WTC11 (cell line): Measurements from ENCODE around the gene CDV3. TPM values are rescaled to one million over a fixed set of nuclear protein-coding genes. Genes with fewer than 3 reads are reported as not detected.
"Not testable (repeated sequence)": the region's sequence is repeated elsewhere in the genome, so short reads cannot be mapped to it uniquely, and the experiment has no call there.

Experiments used
- ATAC-seq: fragments of 200-7000 bp; cut with Tn5 transposase; 2 replicates; pipeline ENCODE4 v1.10.0; 2021; ENCODE audit warnings: mild to moderate bottlenecking, moderate library complexity
- CTCF ChIA-PET: fragments of 300-600 bp; sonication (Branson Sonifier 250); formaldehyde crosslinking; loops from one replicate; lab custom pipeline; 2021; ENCODE audit warnings: antibody characterized with exemption; lab: Charles Lee
- POLR2A ChIA-PET: fragments of 350-600 bp; sonication (Branson Sonifier 250); formaldehyde crosslinking; loops from one replicate; lab custom pipeline; 2021; ENCODE audit warnings: antibody characterized with exemption; lab: Charles Lee
- DNase-seq: peaks from one replicate; pipeline ENCODE4 v3.0.0; 2021; ENCODE audit warnings: low spot score
- H3K27ac Mint-ChIP-seq: 2 replicates; pipeline ENCODE4 v1.8.0; 2021; ENCODE audit warnings: mixed read lengths
- H3K27me3 Mint-ChIP-seq: 2 replicates; pipeline ENCODE4 v1.8.0; 2021; ENCODE audit warnings: low read depth, mild to moderate bottlenecking, moderate library complexity, mixed read lengths
- H3K36me3 Mint-ChIP-seq: 2 replicates; pipeline ENCODE4 v1.8.0; 2021; ENCODE audit warnings: mixed read lengths
- H3K4me1 Mint-ChIP-seq: 2 replicates; pipeline ENCODE4 v1.8.0; 2022; ENCODE audit warnings: mixed read lengths
- H3K4me3 Mint-ChIP-seq: 2 replicates; pipeline ENCODE4 v1.8.0; 2021; ENCODE audit warnings: mild to moderate bottlenecking, moderate library complexity, mixed read lengths
- H3K9me3 Mint-ChIP-seq: 2 replicates; pipeline ENCODE4 v1.8.0; 2021; ENCODE audit warnings: mixed read lengths
- AFF4 ChIP-seq: sonication (generic); formaldehyde crosslinking; IDR thresholded peaks from 2 replicates; pipeline ENCODE4 v1.8.1; 2023; ENCODE audit warnings: mild to moderate bottlenecking, missing genetic modification reagents, borderline replicate concordance
- ATF6 ChIP-seq: sonication (generic); formaldehyde crosslinking; IDR thresholded peaks from 2 replicates; pipeline ENCODE4 v1.8.1; 2023; ENCODE audit warnings: mild to moderate bottlenecking, missing genetic modification reagents
- CTCF ChIP-seq: fragments of 200-600 bp; IDR thresholded peaks from 2 replicates; pipeline ENCODE4 v1.8.0; 2022; ENCODE audit warnings: antibody characterized with exemption
- EMX1 ChIP-seq: fragments of 250-450 bp; sonication (Bioruptor Pico); IDR thresholded peaks from 2 replicates; pipeline ENCODE4 v1.8.0; 2021; ENCODE audit warnings: mild to moderate bottlenecking
- ERG ChIP-seq: fragments of 250-450 bp; sonication (Bioruptor Pico); IDR thresholded peaks from 2 replicates; pipeline ENCODE4 v1.8.0; 2021; ENCODE audit warnings: mild to moderate bottlenecking
- FOXJ3 ChIP-seq: sonication (generic); formaldehyde crosslinking; IDR thresholded peaks from 2 replicates; pipeline ENCODE4 v1.9.0; 2021; ENCODE audit warnings: missing genetic modification reagents, mild to moderate bottlenecking, borderline replicate concordance
- GTF2I ChIP-seq: fragments of 250-450 bp; sonication (Bioruptor Pico); conservative IDR thresholded peaks from 2 replicates; pipeline ENCODE4 v1.4.0; 2021; ENCODE audit warnings: mild to moderate bottlenecking
- MYBL2 ChIP-seq: sonication (generic); formaldehyde crosslinking; IDR thresholded peaks from 2 replicates; pipeline ENCODE4 v1.8.1; 2023; ENCODE audit warnings: mild to moderate bottlenecking, moderate library complexity, missing genetic modification reagents
- OVOL2 ChIP-seq: fragments of 250-450 bp; sonication (Bioruptor Pico); IDR thresholded peaks from 2 replicates; pipeline ENCODE4 v1.9.0; 2021; ENCODE audit warnings: mild to moderate bottlenecking, borderline replicate concordance
- SMAD3 ChIP-seq: sonication (generic); formaldehyde crosslinking; IDR thresholded peaks from 2 replicates; pipeline ENCODE4 v1.8.0; 2022; ENCODE audit warnings: missing genetic modification reagents, mild to moderate bottlenecking, borderline replicate concordance
- SOX15 ChIP-seq: fragments of 250-450 bp; sonication (Bioruptor Pico); IDR thresholded peaks from 2 replicates; pipeline ENCODE4 v1.9.0; 2021; ENCODE audit warnings: mild to moderate bottlenecking
- TEAD1 ChIP-seq: sonication (generic); formaldehyde crosslinking; IDR thresholded peaks from 2 replicates; pipeline ENCODE4 v1.8.0; 2022; ENCODE audit warnings: mild to moderate bottlenecking, missing genetic modification reagents
- ZBTB43 ChIP-seq: sonication (generic); formaldehyde crosslinking; IDR thresholded peaks from 2 replicates; pipeline ENCODE4 v1.8.1; 2023; ENCODE audit warnings: mild to moderate bottlenecking, missing genetic modification reagents
- ZNF423 ChIP-seq: fragments of 250-450 bp; sonication (Bioruptor Pico); IDR thresholded peaks from 2 replicates; pipeline ENCODE4 v2.1.2; 2022; ENCODE audit warnings: mild to moderate bottlenecking, moderate library complexity
- ZNF512 ChIP-seq: sonication (generic); formaldehyde crosslinking; IDR thresholded peaks from 2 replicates; pipeline ENCODE4 v1.8.1; 2022; ENCODE audit warnings: missing genetic modification reagents, borderline replicate concordance
- total RNA-seq: library from RNA; stranded (reverse); gene quantifications from 3 replicates; pipeline ENCODE4 v1.2.3, GENCODE V29; 2021

Gene CDV3
- total RNA-seq, 1 experiment from 2014 or later = 162 TPM

- Mint-ChIP-seq H3K9me3 (peaks cover 4% of the 10 kb centered on the region), H3K27me3 (no peaks in the 10 kb centered on the region; the same call in 1 of the 2 replicates), H3K4me1 (peaks cover 6% of the 10 kb centered on the region), H3K4me3 (no peak overlapping the region), H3K36me3 (no peaks in the 10 kb centered on the region), H3K27ac (no peak overlapping the region)
- ChIA-PET POLR2A (no interaction called here), CTCF (interaction anchor here (1.5 kb wide), 1 partner anchor 37 kb away, joined by 5 read pairs; the partner anchor contains the start of gene CDV3)
- DNase-seq (no peak), ATAC-seq (no peak)
- TF ChIP-seq ERG (CRISPR knock-in tag) (no peak), GTF2I (CRISPR knock-in tag) (no peak), ATF6 (no peak), MYBL2 (CRISPR knock-in tag) (no peak), CTCF (no peak), ZBTB43 (CRISPR knock-in tag) (no peak), TEAD1 (CRISPR knock-in tag) (no peak), FOXJ3 (CRISPR knock-in tag) (no peak), ZNF512 (CRISPR knock-in tag) (no peak), AFF4 (no peak), OVOL2 (CRISPR knock-in tag) (no peak), EMX1 (no peak), SOX15 (CRISPR knock-in tag) (no peak), SMAD3 (CRISPR knock-in tag) (no peak), ZNF423 (CRISPR knock-in tag) (no peak)
Observed at GRCh38 chr3:133535971-133536881, 37.3 kb upstream of the CDV3 start.

- H3K27me3 Mint-ChIP-seq, H3K36me3 Mint-ChIP-seq, ATAC-seq, DNase-seq, H3K9me3 Mint-ChIP-seq, CTCF ChIA-PET, POLR2A ChIA-PET, H3K27ac Mint-ChIP-seq, H3K4me3 Mint-ChIP-seq, H3K4me1 Mint-ChIP-seq: not testable (repeated sequence)
Observed at GRCh38 chr3:133537131-133537530, 36.4 kb upstream of the CDV3 start.
